B cell (primary cell): Measurements from ENCODE around the gene UPK3A. TPM values are rescaled to one million over a fixed set of nuclear protein-coding genes. Genes with fewer than 3 reads are reported as not detected.

Experiments
- ATAC-seq: fragments of 200-7000 bp; cut with Tn5 transposase; one replicate; pipeline ENCODE4 v1.10.0; 2021; ENCODE audit warnings: low read depth, mild to moderate bottlenecking, moderate number of reproducible peaks, moderate library complexity
- CTCF ChIA-PET: fragments of 350-600 bp; sonication (Branson Sonifier 250); formaldehyde crosslinking; loops from one replicate; lab custom pipeline; 2021; ENCODE audit warnings: antibody characterized with exemption, inconsistent platforms; lab: Charles Lee
- POLR2A ChIA-PET: fragments of 350-600 bp; sonication (Branson Sonifier 250); formaldehyde crosslinking; loops from one replicate; lab custom pipeline; 2021; ENCODE audit warnings: antibody characterized with exemption; lab: Charles Lee
- DNase-seq: peaks from one replicate; pipeline ENCODE4 v3.0.0; 2013
- H2AFZ ChIP-seq: 2 replicates; pipeline ENCODE4 v1.6.1; 2012; ENCODE audit warnings: mild to moderate bottlenecking, low read depth, low read length; ENCODE audit not compliant: insufficient read depth, poor library complexity, severe bottlenecking
- H3K27ac ChIP-seq, 2 donors: 1 replicate in 1 of 2; 2 replicates in 1 of 2; pipeline ENCODE4 v1.5.1; 2012 to 2013; ENCODE audit warnings: low read length in 2 of 2, mild to moderate bottlenecking in 2 of 2, moderate library complexity in 1 of 2
- H3K27me3 ChIP-seq, 4 experiments: fragments of 200-600 bp in 1 of 4; sonication (generic) in 1 of 4; replicated peaks in 1 of 4; 1 replicate in 2 of 4; 2 replicates in 2 of 4; pipeline versions ENCODE4 v1.6.1 to v1.7.0; 2013 to 2016; ENCODE audit warnings: low read length in 3 of 4, mild to moderate bottlenecking in 2 of 4, mixed read lengths in 1 of 4, moderate library complexity in 1 of 4; ENCODE audit not compliant: insufficient read depth in 4 of 4, control insufficient read depth in 3 of 4; ENCODE audit errors: control extremely low read depth in 1 of 4
- H3K36me3 ChIP-seq, 2 experiments: replicated peaks in 1 of 2; 1 replicate in 1 of 2; 2 replicates in 1 of 2; pipeline versions ENCODE4 v1.6.1 to v1.7.1; 2013; ENCODE audit warnings: low read length in 1 of 2; ENCODE audit not compliant: insufficient read depth in 2 of 2, control insufficient read depth in 1 of 2; ENCODE audit errors: control extremely low read depth in 1 of 2, extremely low read depth in 1 of 2
- H3K4me1 ChIP-seq, 2 donors: fragments of 200-600 bp in 1 of 2; sonication (generic) in 1 of 2; 1 replicate in 1 of 2; 2 replicates in 1 of 2; pipeline versions ENCODE4 v1.5.1 to v1.6.1; 2013 to 2017; ENCODE audit warnings: low read length in 2 of 2; ENCODE audit not compliant: control insufficient read depth in 2 of 2, insufficient read depth in 2 of 2
- H3K4me2 ChIP-seq: replicated peaks from 2 replicates; pipeline ENCODE3; 2012; ENCODE audit warnings: mild to moderate bottlenecking, low read depth, low read length; ENCODE audit not compliant: poor library complexity, severe bottlenecking
- H3K4me3 ChIP-seq, 5 experiments: fragments of 200-600 bp in 1 of 5; sonication (generic) in 1 of 5; 1 replicate in 3 of 5; 2 replicates in 2 of 5; pipeline versions ENCODE4 v1.5.1 to v1.7.0; 2011 to 2016; ENCODE audit warnings: low read length in 4 of 5, mild to moderate bottlenecking in 4 of 5, low read depth in 2 of 5, control low read depth in 1 of 5, moderate library complexity in 1 of 5; ENCODE audit not compliant: insufficient read depth in 1 of 5; ENCODE audit errors: control extremely low read depth in 1 of 5, extremely low read depth in 1 of 5
- H3K79me2 ChIP-seq: fragments of 200-600 bp; sonication (generic); one replicate; pipeline ENCODE4 v1.6.0; 2016; ENCODE audit warnings: low read length; ENCODE audit not compliant: control insufficient read depth, insufficient read depth
- H3K9ac ChIP-seq: fragments of 200-600 bp; sonication (generic); 2 replicates; pipeline ENCODE4 v1.6.1; 2017; ENCODE audit warnings: mild to moderate bottlenecking, low read length, moderate library complexity
- H3K9me3 ChIP-seq, 3 donors: one replicate each; pipeline versions ENCODE4 v1.6.1 to v1.7.1; 2013; ENCODE audit warnings: low read length in 2 of 3; ENCODE audit not compliant: control insufficient read depth in 2 of 3, insufficient read depth in 1 of 3; ENCODE audit errors: control extremely low read depth in 1 of 3
- H4K20me1 ChIP-seq: 2 replicates; pipeline ENCODE4 v1.6.0; 2012; ENCODE audit warnings: mild to moderate bottlenecking, low read length; ENCODE audit not compliant: insufficient read depth, control insufficient read depth, poor library complexity, severe bottlenecking
- H3K27ac Mint-ChIP-seq: one replicate; pipeline ENCODE4 v1.8.0; 2021; ENCODE audit warnings: mixed read lengths
- H3K27me3 Mint-ChIP-seq: one replicate; pipeline ENCODE4 v1.8.0; 2021; ENCODE audit warnings: mixed read lengths
- H3K4me1 Mint-ChIP-seq: one replicate; pipeline ENCODE4 v1.8.0; 2021; ENCODE audit warnings: mixed read lengths
- H3K4me3 Mint-ChIP-seq: one replicate; pipeline ENCODE4 v1.8.0; 2021; ENCODE audit warnings: mixed read lengths
- H3K9me3 Mint-ChIP-seq: one replicate; pipeline ENCODE4 v1.8.0; 2022; ENCODE audit warnings: mixed read lengths; ENCODE audit not compliant: insufficient read depth
- CTCF ChIP-seq: fragments of 200-600 bp; IDR thresholded peaks from one replicate; pipeline ENCODE4 v1.8.0; 2022; ENCODE audit warnings: antibody characterized with exemption, mild to moderate bottlenecking
- EZH2 ChIP-seq: IDR thresholded peaks from 2 replicates; pipeline ENCODE4 v1.6.1; 2012; ENCODE audit warnings: borderline replicate concordance, low read depth, mild to moderate bottlenecking, moderate library complexity, low read length; ENCODE audit not compliant: insufficient read depth, poor library complexity, severe bottlenecking
- WGBS: methylation state at CpG from one replicate; pipeline ENCODE4 v1.1.5; 2013; ENCODE audit warnings: missing lambda C conversion rate; ENCODE audit not compliant: insufficient coverage; 5-methylcytosine and 5-hydroxymethylcytosine counted together
- intact Hi-C: fragments of 100-400 bp; cut with micrococcal nuclease; formaldehyde crosslinking; loops from one replicate; pipeline ENCODE4 v1.10.0; 2022
- polyA plus RNA-seq: library from polyadenylated mRNA; depleted of rRNA; stranded (reverse); fragments of >200 nt; gene quantifications from 2 replicates; pipeline ENCODE4 v1.2.3, GENCODE V29; 2012
- total RNA-seq, 2 donors: library from RNA; stranded (reverse); fragments of 120-200 nt in 1 of 2; gene quantifications; 1 replicate in 1 of 2; 2 replicates in 1 of 2; pipeline versions ENCODE4 v1.2.3 to v1.2.4, GENCODE V29; 2013 to 2022

Gene UPK3A
- total and polyA plus RNA-seq, 2 donors (not counting 1 experiment from before 2014, with no cell fraction given): not detected

GRCh38 chr22:45296628-45297297, 12.0 kb downstream of the UPK3A start:
- Histone ChIP-seq H3K36me3 (no peaks in the 10 kb centered on the region), H3K4me1 (peaks cover 22 to 33% of the 10 kb centered on the region in 2 donors), H3K9me3 (peaks cover 0 to 9% (median 0%) of the 10 kb centered on the region in 3 donors), H3K27me3 (no peaks in the 10 kb centered on the region), H3K27ac (peak overlapping the region; percentile 69 to 81), H2AFZ (peak overlapping the region; percentile 69), H3K4me2 (peak overlapping the region; percentile 59), H3K79me2 (no peaks in the 10 kb centered on the region), H3K9ac (peak overlapping the region; percentile 29), H4K20me1 (no peaks in the 10 kb centered on the region), H3K4me3 (peak overlapping the region in 1 of 5 experiments; percentile 2)
- intact Hi-C loops: no loop called here
- ATAC-seq: peak; percentile 90
- peaks cover 31% of the 10 kb centered on the region for H3K4me1 Mint-ChIP-seq
- ChIA-PET CTCF (interaction anchor here (1.0 to 1.2 kb wide), 3 partner anchors 10 to 29 kb away, joined by 3 to 4 read pairs (median 3); no protein-coding TSS in a partner anchor), POLR2A (interaction anchor here (0.5 to 1.4 kb wide), 3 partner anchors 12 to 31 kb away, joined by 3 to 5 read pairs (median 3); partner anchors contain the start of gene UPK3A)
- no peaks in the 10 kb centered on the region for H3K9me3 Mint-ChIP-seq
- peak overlapping the region; percentile 35 for H3K4me3 Mint-ChIP-seq
- WGBS: 20% methylated on average over 2 of the region's 13 CpGs
- peak; percentile 74 for DNase-seq
- peak overlapping the region; percentile 91 for H3K27ac Mint-ChIP-seq
- no peaks in the 10 kb centered on the region for H3K27me3 Mint-ChIP-seq
- TF ChIP-seq EZH2 (no peak), CTCF (no peak)

GRCh38 chr22:45298934-45299505, 14.3 kb downstream of the UPK3A start:
- POLR2A ChIA-PET: no interaction called here
- ATAC-seq: no peak

More at GRCh38 chr22:45298934-45299505, 14.3 kb downstream of the UPK3A start:
- H3K27me3 ChIP-seq: no peaks in the 10 kb centered on the region
- intact Hi-C loops: no loop called here
- no peak overlapping the region for H3K9ac ChIP-seq
- Mint-ChIP-seq H3K4me1 (peaks cover 22% of the 10 kb centered on the region), H3K27ac (no peak overlapping the region), H3K9me3 (no peaks in the 10 kb centered on the region), H3K27me3 (no peaks in the 10 kb centered on the region), H3K4me3 (no peak overlapping the region)
- no peaks in the 10 kb centered on the region for H4K20me1 ChIP-seq
- peaks cover 15 to 21% of the 10 kb centered on the region in 2 donors for H3K4me1 ChIP-seq
- no peak for DNase-seq
- no peak for TF ChIP-seq CTCF
- no peak for TF ChIP-seq EZH2
- H3K4me2 ChIP-seq: no peak overlapping the region
- H2AFZ ChIP-seq: no peak overlapping the region
- H3K27ac ChIP-seq: no peak overlapping the region
- no peak overlapping the region for H3K4me3 ChIP-seq
- CTCF ChIA-PET: no interaction called here
- H3K79me2 ChIP-seq: no peaks in the 10 kb centered on the region
- no peaks in the 10 kb centered on the region for H3K36me3 ChIP-seq
- no peaks in the 10 kb centered on the region for H3K9me3 ChIP-seq
- 86% methylated on average over 15 of the region's 15 CpGs for WGBS
